Cerebellar cortex (tissue), 1 donor: ENCODE measurements around the gene PCNX1.
A peak's percentile ranks its signal among the peaks of the same experiment; 100 is the strongest.

Experiments used
- DNase-seq: peaks from one replicate; pipeline ENCODE4 v3.0.0-alpha.2; 2015; ENCODE audit warnings: low spot score

The PCNX1 gene

DNA sequence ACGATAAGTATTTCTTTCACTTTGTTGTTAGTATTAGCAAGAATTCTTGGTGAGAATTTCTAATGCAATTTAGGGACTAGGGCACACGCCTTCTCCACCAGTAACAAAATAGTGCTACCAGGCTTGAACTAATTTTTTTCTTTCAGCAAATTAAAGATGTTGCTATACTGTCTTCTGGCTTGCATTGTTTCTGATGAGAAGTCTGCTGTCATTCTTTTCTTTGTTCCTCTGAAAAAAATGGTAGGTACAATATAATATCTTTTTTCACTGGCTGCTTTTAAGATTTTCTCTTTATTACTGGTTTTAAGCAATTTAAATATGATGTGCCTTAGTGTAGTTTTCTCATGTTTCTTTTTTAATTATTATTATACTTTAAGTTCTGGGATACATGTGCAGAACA, 171.2 kb downstream of the PCNX1 start:
- DNase-seq: no peak

DNA sequence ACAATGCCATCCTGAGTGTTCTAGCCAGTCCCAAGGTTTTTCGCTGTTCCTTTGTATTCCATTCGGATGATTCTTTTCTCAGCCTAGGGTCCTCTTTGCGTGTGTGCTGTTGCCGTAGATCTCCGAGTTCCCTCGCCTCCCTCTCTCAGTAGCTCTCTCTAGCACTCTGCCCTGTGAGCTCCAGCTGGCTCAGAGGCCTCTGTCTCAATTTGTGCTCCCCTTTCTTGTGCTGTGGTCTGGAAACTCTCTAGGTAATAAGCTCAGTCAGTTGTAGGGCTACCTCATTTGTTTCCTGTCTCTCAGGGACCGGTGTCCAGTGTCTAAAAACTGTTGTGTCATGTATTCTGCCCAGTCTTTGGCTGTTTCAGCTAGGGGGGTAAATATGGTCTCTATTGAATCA, 179.3 kb downstream of the PCNX1 start:
- no peak for DNase-seq

DNA sequence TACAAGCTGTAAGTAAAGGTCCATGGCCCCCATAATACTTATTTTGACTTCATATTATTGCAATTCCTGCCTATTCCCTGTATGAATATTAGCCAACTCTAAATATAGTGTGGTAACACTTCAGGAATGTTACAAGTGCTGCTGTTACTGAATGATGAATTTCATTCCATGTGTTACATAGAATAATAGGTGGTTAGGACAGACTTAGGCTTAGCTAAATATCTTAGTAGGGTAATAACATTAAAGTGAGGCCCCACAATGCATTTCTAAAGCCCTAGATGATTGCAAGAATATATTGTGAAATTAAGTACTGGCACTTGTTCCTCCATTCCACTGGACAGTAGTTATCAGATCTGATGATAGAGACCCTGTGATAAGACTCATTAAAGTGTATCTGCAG, 182.7 kb downstream of the PCNX1 start:
- DNase-seq: no peak

DNA sequence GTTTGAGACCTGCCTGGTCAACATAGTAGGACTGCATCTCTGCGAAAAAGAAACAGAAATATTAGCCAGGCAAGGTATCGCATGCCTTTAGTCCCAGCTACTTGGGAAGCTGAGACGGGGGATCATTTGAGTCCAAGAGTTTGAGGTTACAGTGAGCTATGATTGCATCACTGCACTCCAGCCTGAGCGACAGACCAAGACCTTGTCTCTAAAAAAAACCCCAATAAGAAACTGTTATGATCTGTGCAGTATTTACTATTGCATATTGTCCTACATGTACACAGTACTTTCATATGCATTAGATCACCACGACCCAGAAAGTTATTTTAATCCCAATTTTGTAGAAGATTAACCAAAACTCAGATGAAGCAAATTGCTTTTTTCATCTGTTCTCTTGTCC, 187.5 kb downstream of the PCNX1 start:
- DNase-seq: no peak

DNA sequence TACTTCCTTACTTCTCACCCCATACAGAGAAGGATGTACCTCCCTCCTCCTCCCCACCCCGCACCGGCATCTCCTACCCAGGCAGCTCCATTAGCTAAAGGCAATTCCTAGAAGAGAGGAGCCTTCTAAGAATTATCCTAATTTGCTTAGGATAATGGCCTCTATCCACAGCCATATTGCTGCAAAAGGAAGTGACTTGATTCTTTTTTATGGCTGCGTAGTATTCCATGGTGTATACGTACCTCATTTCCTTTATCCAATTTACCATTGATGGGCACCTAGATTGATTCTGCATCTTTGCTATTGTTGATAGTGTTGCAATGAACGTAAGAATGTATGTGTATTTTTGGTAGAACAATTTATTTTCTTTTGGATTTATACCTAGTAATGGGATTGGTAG, 189.7 kb downstream of the PCNX1 start:
- DNase-seq: no peak

DNA sequence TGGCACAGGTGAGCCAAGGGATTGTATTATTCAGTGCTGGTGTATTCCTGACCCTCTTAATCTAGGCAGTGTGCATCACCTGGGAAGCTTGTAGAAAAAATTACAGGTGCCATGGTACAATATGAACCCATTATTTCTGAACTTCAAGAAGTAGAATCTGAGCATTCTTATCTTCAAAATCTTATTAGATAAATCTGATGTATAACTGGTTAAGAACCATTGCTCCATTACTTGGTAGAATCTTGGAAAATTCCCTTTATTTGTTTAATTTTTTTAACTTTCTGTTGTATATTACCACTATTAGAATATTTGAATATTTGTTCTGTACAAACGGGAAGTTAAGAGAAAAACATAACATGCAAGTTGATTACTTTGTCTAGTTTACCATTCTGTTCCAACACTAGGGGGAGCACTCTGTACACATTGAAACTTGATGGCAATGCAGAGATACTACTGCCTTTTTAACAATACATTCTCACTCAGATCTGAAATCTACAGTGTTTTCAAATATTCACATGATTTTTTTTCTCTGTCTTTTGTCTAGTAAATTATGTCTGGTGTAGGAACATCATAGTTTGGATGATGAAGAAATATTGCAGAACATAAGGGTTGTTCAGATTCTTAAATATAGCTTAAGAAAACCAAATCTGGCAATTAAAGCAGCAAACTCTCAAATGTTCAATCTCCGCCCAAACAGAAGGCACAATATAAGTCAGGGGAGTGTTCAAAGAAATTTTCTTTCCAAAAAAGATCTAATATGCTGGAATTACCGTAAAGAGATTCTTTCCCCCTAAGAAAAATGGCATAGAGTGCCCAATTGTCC, 196.6 kb downstream of the PCNX1 start:
- peak; percentile 71 for DNase-seq

DNA sequence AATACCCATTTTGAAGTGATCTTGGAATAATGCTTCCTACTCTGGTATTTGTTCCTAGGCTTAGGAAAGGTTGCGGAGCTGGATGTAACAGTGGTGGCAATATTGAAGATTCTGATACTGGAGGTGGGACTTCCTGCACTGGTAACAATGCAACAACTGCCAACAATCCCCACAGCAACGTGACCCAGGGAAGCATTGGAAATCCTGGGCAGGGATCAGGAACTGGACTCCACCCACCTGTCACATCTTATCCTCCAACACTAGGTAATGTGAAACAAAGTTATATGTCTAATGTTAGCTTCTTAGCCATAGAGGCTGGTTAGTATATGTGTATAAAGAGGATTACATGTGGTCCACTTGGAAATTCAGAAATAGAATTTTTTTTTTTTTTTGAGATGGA, 197.9 kb downstream of the PCNX1 start:
- DNase-seq: no peak

DNA sequence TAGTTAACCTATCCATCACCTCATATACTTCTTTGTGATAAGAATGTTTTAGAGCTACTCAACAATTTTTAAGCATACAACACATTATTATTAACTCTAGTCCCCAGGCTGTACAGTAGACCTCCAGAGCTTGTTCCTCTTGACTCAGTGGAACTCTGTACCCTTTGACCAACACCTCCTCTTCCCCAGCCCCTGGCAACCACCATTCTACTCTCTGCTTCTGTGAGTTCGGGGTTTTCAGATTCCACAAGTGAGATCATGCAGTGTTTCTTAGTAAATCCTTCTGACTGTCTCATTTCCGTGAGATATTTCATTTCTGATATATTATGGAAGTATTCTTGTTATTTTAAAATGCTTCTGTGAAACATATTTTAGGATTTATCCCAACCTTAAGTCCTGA, 200.7 kb downstream of the PCNX1 start:
- DNase-seq: no peak

DNA sequence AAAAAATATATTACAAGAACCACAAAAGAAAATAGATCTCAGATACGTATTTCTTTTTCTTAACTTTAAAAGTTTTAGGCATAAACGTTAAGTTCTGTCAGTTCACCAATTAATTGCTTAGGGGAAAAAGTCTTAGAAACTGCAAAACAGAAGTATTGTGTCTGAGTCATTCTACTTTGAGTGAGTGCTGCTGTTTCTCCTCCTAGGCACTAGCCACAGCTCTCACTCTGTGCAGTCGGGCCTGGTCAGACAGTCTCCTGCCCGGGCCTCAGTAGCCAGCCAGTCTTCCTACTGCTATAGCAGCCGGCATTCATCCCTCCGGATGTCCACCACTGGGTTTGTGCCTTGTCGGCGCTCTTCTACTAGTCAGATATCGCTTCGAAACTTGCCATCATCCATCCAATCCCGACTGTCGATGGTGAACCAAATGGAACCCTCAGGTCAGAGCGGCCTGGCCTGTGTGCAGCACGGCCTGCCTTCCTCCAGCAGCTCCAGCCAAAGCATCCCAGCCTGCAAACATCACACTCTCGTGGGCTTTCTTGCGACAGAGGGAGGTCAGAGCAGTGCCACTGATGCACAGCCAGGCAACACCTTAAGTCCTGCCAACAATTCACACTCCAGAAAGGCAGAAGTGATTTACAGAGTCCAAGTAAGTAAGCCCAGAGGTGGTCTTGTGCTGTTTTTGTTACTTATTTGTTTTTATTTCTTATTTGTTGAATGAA, 201.3 kb downstream of the PCNX1 start:
- no peak for DNase-seq

DNA sequence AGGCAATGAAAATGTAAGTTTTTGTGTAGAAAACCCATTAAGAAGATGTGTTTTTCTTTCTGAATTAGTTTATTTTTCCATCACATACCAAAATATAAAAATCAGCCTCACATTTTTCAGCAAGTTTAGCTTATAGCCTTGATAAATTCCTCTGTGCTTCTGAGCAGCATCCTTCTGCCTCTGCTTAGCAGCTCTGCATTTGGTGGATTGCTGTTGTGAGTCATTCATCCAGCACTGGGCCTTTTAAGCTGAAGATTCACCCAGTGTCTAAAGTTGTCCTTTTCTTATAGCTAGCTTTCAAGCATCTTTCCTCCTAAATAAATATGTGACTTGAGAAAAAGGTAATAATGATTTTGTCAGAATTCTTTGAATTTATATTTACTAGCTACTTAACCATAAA, 206.1 kb downstream of the PCNX1 start:
- no peak for DNase-seq

DNA sequence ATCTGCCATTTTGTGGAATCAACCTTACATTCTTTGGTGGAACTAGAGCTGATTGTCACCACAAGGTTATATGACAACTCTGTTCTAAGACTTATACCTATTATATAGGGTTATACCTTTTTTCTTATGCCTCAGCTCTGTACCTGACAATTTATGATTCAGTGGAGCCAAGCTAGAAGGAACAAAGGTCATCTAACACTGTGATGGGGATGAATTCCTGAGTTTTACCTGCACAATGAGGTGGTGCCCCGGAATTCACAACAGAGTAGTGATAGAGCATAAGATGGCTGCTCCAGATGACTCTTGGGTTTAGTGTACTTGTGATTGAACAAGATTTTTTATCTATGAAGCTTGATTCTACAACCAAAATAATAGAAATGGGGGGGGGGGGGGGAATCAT, 207.3 kb downstream of the PCNX1 start:
- DNase-seq: no peak

DNA sequence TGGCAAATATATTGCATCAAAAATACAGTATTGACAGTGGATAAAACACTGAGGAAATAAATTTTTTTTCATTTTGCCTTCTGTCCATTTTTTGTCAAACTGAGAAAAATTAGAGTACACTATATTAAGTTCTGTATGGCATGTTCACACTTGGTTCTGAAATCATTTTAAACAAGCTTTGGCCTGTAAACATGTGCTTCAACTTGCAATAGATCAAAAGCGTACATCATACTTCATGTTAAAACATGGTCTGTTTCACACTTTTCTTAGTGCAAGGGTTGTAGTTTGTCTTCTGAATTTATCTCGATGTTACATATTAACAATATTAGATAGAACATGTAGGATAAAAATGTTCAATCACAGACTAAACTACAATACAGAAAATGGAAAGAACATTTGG, 208.0 kb downstream of the PCNX1 start:
- DNase-seq: no peak

DNA sequence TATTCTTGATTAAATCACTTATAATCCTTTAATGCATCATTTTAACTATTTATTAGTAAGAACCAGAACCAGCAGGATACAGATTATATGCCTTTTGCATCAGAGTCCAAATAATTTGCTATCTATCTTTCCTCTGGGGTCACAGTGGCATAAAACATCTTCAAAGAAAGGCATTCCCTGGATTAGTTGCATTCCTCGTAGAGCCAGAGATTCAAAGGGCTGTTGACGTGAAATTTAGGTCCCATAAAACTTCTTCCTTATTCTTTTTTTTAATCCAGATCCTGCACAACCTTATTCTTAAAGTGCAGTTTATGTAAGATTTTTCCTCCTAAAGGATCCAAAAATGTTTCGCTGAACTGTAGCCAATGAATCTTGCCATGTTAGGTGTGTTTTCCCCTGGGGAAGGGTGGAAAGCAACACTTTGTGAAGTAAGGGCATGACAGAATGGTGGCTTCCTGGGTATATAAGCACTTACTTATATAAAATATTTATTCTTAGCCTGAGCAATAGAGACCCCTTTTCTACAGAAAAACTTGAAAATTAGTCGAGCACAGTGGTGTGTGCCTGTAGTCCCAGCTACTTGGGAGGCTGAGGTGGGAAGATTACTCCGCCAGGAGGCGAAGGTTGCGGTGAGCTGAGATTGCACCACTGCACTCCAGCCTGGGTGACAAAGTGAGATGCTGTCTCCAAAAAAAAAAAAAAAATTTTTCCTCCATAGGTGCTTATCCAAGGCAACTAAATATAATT, 208.7 kb downstream of the PCNX1 start:
- DNase-seq: no peak

DNA sequence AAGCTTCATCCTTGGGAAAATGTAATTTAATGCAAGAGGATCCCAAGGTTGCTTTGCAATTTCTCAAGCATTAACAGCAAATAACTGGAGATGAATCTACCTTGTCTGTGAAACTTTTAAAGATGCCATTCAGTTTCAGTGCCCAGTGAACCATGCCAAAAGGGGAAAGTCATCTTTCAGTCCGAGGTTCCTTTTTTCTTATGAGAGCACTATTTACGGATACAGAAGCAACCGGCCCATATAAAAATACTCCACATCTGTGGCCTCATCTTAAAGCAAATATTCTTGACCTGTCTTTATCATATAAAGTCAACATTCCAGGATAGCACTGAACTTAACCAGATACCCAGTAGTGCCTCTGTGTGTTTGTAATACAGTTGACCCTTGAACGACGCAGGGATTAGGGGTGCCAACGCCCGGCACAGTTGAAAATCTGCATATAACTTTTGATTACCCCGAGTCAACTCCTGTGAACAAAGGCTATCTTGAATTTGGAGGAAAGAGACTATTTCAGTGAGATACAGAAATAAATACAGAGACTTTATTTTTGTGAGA, 209.4 kb downstream of the PCNX1 start:
- DNase-seq: no peak

DNA sequence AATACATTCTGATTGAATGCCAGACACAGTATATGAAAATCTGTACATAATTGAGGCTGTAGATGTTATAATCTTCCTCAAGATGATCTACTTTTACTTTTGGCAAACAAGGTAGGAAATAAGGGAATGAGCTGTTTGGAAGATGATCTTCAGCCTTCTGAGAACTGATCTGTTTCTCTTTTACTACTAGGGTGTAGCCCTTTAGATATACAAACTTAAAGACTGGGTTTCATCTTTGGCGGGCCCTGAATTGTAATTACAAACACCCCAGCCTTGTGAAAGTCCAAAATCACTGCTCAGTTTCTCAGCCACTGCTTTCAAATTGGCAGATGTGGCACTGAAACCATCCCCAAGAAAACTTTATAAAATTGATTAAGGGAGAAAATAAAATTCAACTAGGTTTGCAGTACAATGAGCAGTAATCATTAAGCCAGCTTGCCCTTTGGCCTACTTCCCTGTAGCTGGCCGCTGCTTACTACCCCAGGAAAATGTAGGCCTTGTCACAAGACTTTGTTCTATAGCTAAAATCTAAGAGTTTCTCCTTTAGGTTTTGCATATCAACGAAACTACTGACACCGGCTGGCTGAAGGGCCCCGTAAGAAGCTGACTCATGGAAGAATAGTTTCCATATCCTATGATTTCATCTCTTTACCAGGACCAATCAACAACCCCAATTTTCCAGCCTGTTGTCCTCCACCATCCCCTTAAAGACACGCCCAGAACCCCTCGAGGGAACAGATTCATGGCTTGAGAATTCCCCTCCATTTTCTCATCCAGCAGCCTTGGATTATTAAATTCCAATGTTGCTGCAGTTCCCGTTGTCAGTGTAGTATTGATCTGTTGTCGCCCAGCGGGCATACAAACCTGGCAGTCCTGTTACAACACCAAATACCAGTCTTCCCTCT, 210.8 kb downstream of the PCNX1 start:
- no peak for DNase-seq

DNA sequence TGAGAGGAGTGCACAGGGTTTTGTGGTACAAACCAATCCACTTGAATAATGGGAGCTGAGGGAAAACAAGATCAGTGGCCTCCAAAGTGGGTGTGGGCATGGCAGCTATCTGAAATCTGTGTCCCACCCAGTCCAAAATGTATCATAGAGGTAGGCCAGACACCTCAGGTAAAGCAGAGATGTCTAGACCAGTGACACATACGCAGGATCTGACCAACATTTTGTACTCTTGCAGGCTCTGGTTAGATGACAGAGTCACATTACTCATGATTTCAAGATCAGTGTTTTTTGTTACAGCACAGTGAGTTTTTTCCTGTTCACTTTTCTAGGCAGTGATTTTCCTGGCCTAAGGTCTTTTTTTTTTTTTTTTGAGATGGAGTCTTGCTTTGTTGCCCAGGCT, 211.8 kb downstream of the PCNX1 start:
- no peak for DNase-seq

DNA sequence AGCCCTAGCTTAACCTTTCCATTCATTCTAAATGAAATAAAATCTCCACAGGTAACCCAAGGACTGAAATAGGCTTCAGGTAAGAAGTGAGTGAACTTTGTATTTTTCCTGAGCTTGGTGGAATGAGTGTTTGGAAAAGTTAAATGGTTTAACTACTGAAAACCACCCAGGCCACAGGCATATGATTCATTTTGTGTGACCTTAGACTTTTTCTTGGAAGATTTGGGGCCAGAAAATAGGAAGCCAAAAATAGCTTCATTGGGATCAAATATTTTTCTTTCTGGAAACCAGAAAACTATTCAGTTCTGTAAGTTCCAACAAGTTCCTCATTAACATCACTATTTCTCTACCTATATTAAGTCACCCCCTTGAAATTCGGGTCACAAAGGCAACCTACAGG, 212.6 kb downstream of the PCNX1 start:
- DNase-seq: no peak

DNA sequence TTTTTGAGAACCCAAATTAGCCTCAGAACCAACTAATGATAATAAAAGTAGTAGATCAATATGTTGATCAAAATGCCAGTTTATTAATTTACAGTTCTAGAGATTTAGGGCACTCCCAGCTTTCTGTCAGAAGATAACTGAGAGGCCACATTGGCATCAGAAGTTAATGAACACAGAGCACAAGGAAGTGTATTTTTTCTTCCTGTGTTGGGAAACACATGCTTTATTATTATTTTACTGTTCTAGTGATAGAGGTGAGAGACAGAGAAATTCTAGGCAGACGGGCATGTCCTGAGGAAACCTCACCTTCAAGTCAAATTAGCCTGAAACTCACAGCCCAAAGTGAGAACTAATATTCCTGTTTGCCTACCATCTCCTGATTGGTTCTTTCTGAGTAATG, 213.7 kb downstream of the PCNX1 start:
- no peak for DNase-seq

DNA sequence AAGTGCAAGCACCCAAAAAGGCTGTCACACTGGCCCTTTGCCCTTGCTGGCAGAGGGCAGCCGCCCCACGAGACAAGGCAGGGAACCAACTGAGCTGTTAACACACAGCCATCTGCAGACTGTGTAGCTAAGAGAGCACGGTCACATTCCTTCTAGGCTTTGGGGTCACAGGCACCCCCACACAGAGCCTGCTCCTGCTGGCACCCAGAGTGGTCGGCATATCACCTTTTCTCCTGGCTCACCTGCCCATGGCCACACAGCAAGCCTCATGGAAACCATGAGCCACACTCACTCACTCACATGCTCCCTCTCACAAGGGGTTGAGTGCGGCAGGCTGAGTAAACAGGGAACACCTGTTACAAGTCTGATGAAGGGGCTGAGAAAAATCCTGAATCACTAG, 214.5 kb downstream of the PCNX1 start:
- no peak for DNase-seq

DNA sequence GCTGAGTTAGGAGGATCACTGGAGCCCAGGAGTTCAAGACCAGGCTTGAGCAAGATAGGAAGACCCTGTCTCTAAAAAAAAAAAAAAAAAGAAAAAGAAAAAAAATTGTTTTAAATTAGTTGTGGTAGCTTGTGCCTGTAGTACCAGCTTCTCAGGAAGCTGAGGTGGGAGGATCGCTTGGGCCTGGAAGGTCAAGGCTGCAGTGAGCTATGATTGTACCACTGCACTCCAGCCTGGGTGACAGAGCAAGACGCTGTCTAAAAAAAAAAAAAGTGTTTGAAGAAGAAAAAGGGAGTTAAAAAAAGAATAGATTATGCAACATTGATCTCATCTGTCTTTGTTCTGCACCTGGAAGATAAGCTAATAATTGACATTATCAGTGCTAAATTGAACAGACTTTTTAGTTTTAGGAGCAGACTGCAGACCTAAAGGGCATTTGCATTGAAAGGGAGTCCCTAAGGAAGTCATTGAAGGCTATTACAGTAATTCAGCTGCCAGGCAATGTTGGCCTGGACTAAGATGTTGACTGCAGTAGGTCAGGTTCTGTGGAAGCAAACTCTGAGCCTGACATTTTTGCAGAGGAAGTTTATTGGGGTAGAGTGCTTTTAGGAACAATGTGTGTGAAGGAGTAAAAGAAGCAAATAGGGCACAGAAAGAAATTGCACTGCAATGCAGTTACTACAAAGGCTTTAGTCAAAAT, 215.8 kb downstream of the PCNX1 start:
- DNase-seq: no peak

DNA sequence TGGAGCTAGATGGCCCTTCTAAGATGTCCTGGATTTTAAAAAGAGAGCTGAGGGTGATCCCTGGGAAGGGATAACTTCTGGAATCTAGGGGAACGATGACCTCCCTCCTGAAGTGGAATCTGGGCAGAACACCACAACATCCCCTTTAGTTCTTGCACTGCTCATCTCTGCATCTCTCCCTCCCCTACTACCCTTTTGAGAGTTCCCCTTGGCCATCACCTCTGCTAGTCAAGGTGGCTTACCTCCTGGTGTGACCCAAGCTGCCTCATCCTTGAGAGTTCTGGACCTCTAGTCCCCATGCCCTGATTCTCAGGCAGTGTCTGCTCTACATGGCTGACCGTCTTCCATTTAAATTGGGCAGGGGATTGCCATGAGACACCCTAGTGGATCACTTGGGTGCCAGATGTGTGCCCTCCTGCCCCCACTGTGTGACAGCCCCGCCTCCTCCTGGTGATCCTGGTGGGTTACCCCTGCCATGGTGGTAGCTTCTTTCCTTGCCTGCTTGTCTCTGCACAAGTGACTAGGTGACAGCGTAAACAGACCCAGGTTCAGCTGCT, 216.4 kb downstream of the PCNX1 start:
- no peak for DNase-seq
